Stomach smooth muscle (tissue), 2 donors: ENCODE data around the gene SPRING1.
"Not testable (repeated sequence)": the region's sequence is repeated elsewhere in the genome, so short reads cannot be mapped to it uniquely, and the experiment has no call there.

ENCODE experiments used
- H3K27ac ChIP-seq: one replicate; pipeline ENCODE4 v1.7.0; 2013; ENCODE audit warnings: mild to moderate bottlenecking, low read length, inconsistent platforms
- H3K27me3 ChIP-seq, 2 donors: one replicate each; pipeline ENCODE4 v1.7.0; 2013; ENCODE audit warnings: low read length in 2 of 2; ENCODE audit not compliant: insufficient read depth in 2 of 2, control insufficient read depth in 1 of 2
- H3K36me3 ChIP-seq, 2 donors: one replicate each; pipeline ENCODE4 v1.7.0; 2013; ENCODE audit warnings: low read length in 2 of 2; ENCODE audit not compliant: control insufficient read depth in 2 of 2, insufficient read depth in 2 of 2
- H3K4me1 ChIP-seq: one replicate; pipeline ENCODE4 v1.7.0; 2013; ENCODE audit warnings: low read length; ENCODE audit not compliant: control insufficient read depth, insufficient read depth
- H3K4me3 ChIP-seq, 2 donors: one replicate each; pipeline ENCODE4 v1.7.0; 2013; ENCODE audit warnings: low read length in 2 of 2
- H3K9ac ChIP-seq, 2 donors: one replicate each; pipeline ENCODE4 v1.7.0; 2013; ENCODE audit warnings: low read length in 2 of 2, mild to moderate bottlenecking in 1 of 2
- H3K9me3 ChIP-seq, 2 donors: one replicate each; pipeline ENCODE4 v1.7.0; 2013; ENCODE audit warnings: low read length in 2 of 2; ENCODE audit not compliant: control insufficient read depth in 2 of 2
- donor health status: healthy.
- donor health status: Pancreatic carcinoma.

Gene SPRING1

GRCh38 chr12:116742787-116743186 is 4.9 kb upstream of the SPRING1 start:
- H3K9ac ChIP-seq, H3K36me3 ChIP-seq, H3K9me3 ChIP-seq, H3K27ac ChIP-seq, H3K4me3 ChIP-seq, H3K4me1 ChIP-seq, H3K27me3 ChIP-seq: not testable (repeated sequence)

- Histone ChIP-seq H3K4me3 (no peak overlapping the region), H3K9me3 (no peaks in the 10 kb centered on the region)
Observed at GRCh38 chr12:116739381-116739887, 1.6 kb upstream of the SPRING1 start.

DNA sequence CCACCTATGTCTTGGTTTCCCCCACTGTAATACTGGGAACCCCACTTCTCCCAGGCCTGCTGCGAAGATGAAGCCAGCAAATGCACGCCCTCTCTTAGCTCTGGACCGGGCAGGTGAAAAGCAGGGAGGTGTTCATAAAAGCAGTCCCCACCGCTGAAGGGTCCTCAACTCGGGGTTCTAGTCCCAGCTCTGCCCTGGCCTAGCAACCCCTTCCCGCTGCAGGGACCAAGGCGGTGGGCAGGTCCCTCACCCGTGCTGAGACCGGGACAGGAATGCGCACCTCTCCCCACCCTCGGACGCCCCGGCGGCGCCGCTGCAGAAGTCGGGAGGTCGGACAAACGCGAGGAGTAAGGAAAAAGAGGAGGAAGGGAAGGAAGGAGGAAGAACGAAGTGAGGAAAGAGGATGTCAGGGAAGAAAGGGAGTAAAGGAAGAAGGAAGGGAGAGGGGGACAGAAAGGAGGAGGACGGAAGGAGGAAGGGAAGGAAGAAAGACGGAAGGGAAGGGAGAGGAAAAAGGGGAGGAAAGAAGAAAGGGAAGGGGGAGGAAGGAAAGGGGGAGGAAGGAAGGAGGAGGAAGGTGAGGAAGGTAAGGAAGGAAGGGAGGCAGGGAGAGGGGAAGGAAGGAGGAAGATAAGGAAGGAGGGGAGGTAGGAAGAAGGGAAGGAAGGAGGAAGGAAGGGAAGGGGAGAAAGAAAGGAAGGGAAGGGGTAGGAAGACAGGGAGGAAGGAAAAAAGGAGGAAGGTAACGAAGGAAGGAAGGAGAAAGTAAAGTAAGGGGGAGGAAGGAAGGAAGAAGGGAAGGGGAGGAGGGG is 701 bp downstream of the SPRING1 start:
- H3K27ac ChIP-seq: no peak overlapping the region
- no peaks in the 10 kb centered on the region for H3K27me3 ChIP-seq
- peak overlapping the region; percentile 86 to 89 for H3K9ac ChIP-seq
- no peaks in the 10 kb centered on the region for H3K9me3 ChIP-seq
- peak overlapping the region; percentile 79 to 94 for H3K4me3 ChIP-seq
- H3K4me1 ChIP-seq: peaks cover 19% of the 10 kb centered on the region
- H3K36me3 ChIP-seq: peaks cover 7 to 11% of the 10 kb centered on the region in 2 donors

More at GRCh38 chr12:116739381-116739887, 1.6 kb upstream of the SPRING1 start:
- H3K27ac ChIP-seq: no peak overlapping the region
- peaks cover 5 to 7% of the 10 kb centered on the region in 2 donors for H3K36me3 ChIP-seq
- no peaks in the 10 kb centered on the region for H3K27me3 ChIP-seq
- no peak overlapping the region for H3K9ac ChIP-seq
- H3K4me1 ChIP-seq: peaks cover 19% of the 10 kb centered on the region

DNA sequence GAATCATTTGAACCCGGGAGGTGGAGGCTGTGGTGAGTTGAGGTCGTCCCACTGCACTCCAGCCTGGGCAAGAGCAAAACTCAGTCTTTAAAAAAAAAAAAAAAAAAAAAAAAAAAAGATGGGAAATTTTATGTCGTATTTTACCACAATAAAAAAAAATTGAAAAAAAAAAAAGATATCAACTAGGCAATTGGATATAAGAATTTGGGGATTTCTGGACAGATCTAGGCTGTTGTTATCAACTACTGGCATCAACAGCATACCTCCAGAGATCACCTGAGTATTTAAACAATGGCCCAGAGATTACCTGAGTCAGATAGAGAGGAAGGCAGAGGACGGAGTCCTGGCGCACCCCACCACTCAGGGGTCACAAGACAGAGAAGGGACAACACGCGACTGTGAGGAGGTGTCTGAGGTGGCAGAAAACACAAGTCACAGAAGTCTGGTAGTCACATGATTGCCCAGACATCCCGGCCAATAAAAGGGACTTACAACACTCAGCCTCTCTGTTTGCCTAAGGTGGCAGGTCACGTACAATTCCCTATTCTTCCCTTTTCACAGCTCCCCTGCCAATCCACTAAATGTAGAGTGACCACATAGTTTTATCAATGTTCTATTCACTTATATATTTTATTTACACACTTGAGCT is 1.8 kb downstream of the SPRING1 start:
- peak overlapping the region in 1 of 2 donors; percentile 94 for H3K4me3 ChIP-seq
- no peak overlapping the region for H3K9ac ChIP-seq
- H3K4me1 ChIP-seq: peaks cover 19% of the 10 kb centered on the region

DNA sequence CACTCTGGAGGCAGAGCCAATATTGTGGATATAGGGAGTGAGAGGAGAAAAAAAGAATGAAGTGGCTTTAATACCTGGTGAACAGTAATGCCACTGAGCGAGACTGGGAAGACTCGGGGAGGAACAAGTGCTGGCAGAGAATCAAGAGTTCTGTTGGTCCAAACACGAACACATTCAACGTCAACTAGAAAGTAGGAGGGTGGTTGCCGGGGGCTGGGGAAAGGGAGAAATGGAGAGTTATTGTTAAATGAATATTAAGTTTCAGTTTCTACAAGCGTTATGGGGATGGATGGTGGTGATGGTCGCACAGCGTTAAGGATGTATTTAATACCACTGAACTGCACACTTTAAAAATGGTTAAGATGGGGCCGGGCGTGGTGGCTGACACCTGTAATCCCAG is 2.8 kb downstream of the SPRING1 start:
- Histone ChIP-seq H3K27ac (no peak overlapping the region), H3K4me1 (peaks cover 19% of the 10 kb centered on the region), H3K27me3 (no peaks in the 10 kb centered on the region), H3K4me3 (no peak overlapping the region), H3K36me3 (peaks cover 7 to 11% of the 10 kb centered on the region in 2 donors), H3K9ac (no peak overlapping the region), H3K9me3 (no peaks in the 10 kb centered on the region)

More for the DNA sequence above, 1.8 kb downstream of the SPRING1 start:
- H3K27me3 ChIP-seq: no peaks in the 10 kb centered on the region
- peaks cover 7 to 11% of the 10 kb centered on the region in 2 donors for H3K36me3 ChIP-seq
- no peaks in the 10 kb centered on the region for H3K9me3 ChIP-seq
- no peak overlapping the region for H3K27ac ChIP-seq

GRCh38 chr12:116734156-116734768 is 3.6 kb downstream of the SPRING1 start:
- H3K4me3 ChIP-seq: no peak overlapping the region
- H3K9me3 ChIP-seq: no peaks in the 10 kb centered on the region
- H3K27me3 ChIP-seq: no peaks in the 10 kb centered on the region
- H3K9ac ChIP-seq: no peak overlapping the region
- peaks cover 7 to 11% of the 10 kb centered on the region in 2 donors for H3K36me3 ChIP-seq
- H3K27ac ChIP-seq: no peak overlapping the region
- peaks cover 19% of the 10 kb centered on the region for H3K4me1 ChIP-seq

GRCh38 chr12:116731801-116732200 is 6.1 kb downstream of the SPRING1 start:
- Histone ChIP-seq H3K9me3 (no peaks in the 10 kb centered on the region), H3K4me1 (peaks cover 8% of the 10 kb centered on the region), H3K27ac (no peak overlapping the region), H3K27me3 (no peaks in the 10 kb centered on the region), H3K36me3 (peaks cover 7 to 11% of the 10 kb centered on the region in 2 donors), H3K9ac (no peak overlapping the region), H3K4me3 (no peak overlapping the region)

GRCh38 chr12:116727891-116728290 is 10.0 kb downstream of the SPRING1 start:
- H3K9ac ChIP-seq: no peak overlapping the region
- H3K27me3 ChIP-seq: no peaks in the 10 kb centered on the region
- H3K9me3 ChIP-seq: no peaks in the 10 kb centered on the region
- H3K27ac ChIP-seq: no peak overlapping the region
- H3K4me1 ChIP-seq: no peaks in the 10 kb centered on the region
- no peak overlapping the region for H3K4me3 ChIP-seq
- H3K36me3 ChIP-seq: no peaks in the 10 kb centered on the region

- no peak overlapping the region for H3K27ac ChIP-seq
- no peaks in the 10 kb centered on the region for H3K4me1 ChIP-seq
- no peaks in the 10 kb centered on the region for H3K9me3 ChIP-seq
- no peaks in the 10 kb centered on the region for H3K27me3 ChIP-seq
- peaks cover 0 to 4% of the 10 kb centered on the region in 2 donors for H3K36me3 ChIP-seq
- no peak overlapping the region for H3K9ac ChIP-seq
- H3K4me3 ChIP-seq: no peak overlapping the region
Observed at GRCh38 chr12:116727261-116727660, 10.6 kb downstream of the SPRING1 start.

GRCh38 chr12:116726694-116727093 is 11.2 kb downstream of the SPRING1 start:
- peaks cover 0 to 4% of the 10 kb centered on the region in 2 donors for H3K36me3 ChIP-seq
- H3K9me3 ChIP-seq: no peaks in the 10 kb centered on the region
- no peaks in the 10 kb centered on the region for H3K4me1 ChIP-seq
- H3K27ac ChIP-seq: no peak overlapping the region
- no peak overlapping the region for H3K4me3 ChIP-seq
- no peaks in the 10 kb centered on the region for H3K27me3 ChIP-seq
- no peak overlapping the region for H3K9ac ChIP-seq
